CD4-positive, alpha-beta memory T cell (primary cell): ENCODE measurements around the gene CASP12. TPM values are rescaled to one million over a fixed set of nuclear protein-coding genes. Genes with fewer than 3 reads are reported as not detected.
"Not testable (repeated sequence)": the region's sequence is repeated elsewhere in the genome, so short reads cannot be mapped to it uniquely, and the experiment has no call there.

Experiments
- CTCF ChIA-PET: fragments of 350-600 bp; sonication (Branson Sonifier 250); formaldehyde crosslinking; loops from one replicate; lab custom pipeline; 2021; ENCODE audit warnings: inconsistent platforms; ENCODE audit not compliant: partially characterized antibody; lab: Charles Lee
- POLR2A ChIA-PET: fragments of 350-600 bp; sonication (Branson Sonifier 250); formaldehyde crosslinking; loops from one replicate; lab custom pipeline; 2021; ENCODE audit not compliant: partially characterized antibody; lab: Charles Lee
- DNase-seq, 5 donors: peaks; one replicate each; pipeline versions ENCODE4 v3.0.0 to v3.0.0-alpha.2; 2020 to 2022; ENCODE audit warnings: mixed read lengths in 1 of 5
- H3K27ac ChIP-seq: one replicate; pipeline ENCODE4 v1.7.0; 2013; ENCODE audit warnings: low read depth, low read length
- H3K27me3 ChIP-seq: 2 replicates; pipeline ENCODE4 v1.7.0; 2013; ENCODE audit warnings: mild to moderate bottlenecking, low read length, moderate library complexity; ENCODE audit not compliant: insufficient read depth
- H3K36me3 ChIP-seq: 2 replicates; pipeline ENCODE4 v1.7.0; 2013; ENCODE audit warnings: mild to moderate bottlenecking, low read length, moderate library complexity; ENCODE audit not compliant: insufficient read depth
- H3K4me1 ChIP-seq: 2 replicates; pipeline ENCODE4 v1.7.0; 2013; ENCODE audit warnings: mild to moderate bottlenecking, low read length, moderate library complexity; ENCODE audit not compliant: insufficient read depth
- H3K4me3 ChIP-seq, 2 donors: one replicate each; pipeline ENCODE4 v1.7.0; 2013; ENCODE audit warnings: low read length in 2 of 2, mild to moderate bottlenecking in 1 of 2
- H3K9me3 ChIP-seq, 2 donors: one replicate each; pipeline ENCODE4 v1.7.0; 2013; ENCODE audit warnings: low read length in 2 of 2, control low read depth in 1 of 2; ENCODE audit not compliant: control insufficient read depth in 1 of 2
- H3K27ac Mint-ChIP-seq, 7 donors: one replicate each; pipeline ENCODE4 v1.8.0; 2020 to 2021; ENCODE audit warnings: mixed read lengths in 7 of 7, mild to moderate bottlenecking in 6 of 7, inconsistent platforms in 3 of 7, moderate library complexity in 3 of 7
- H3K27me3 Mint-ChIP-seq, 2 donors: one replicate each; pipeline ENCODE4 v1.8.0; 2020 to 2021; ENCODE audit warnings: mixed read lengths in 2 of 2
- H3K36me3 Mint-ChIP-seq, 2 donors: one replicate each; pipeline ENCODE4 v1.8.0; 2020 to 2021; ENCODE audit warnings: mixed read lengths in 2 of 2, inconsistent platforms in 1 of 2, mild to moderate bottlenecking in 1 of 2
- H3K4me1 Mint-ChIP-seq, 4 donors: one replicate each; pipeline ENCODE4 v1.8.0; 2020 to 2021; ENCODE audit warnings: mixed read lengths in 4 of 4, mild to moderate bottlenecking in 1 of 4
- H3K4me3 Mint-ChIP-seq, 8 donors: one replicate each; pipeline ENCODE4 v1.8.0; 2020 to 2021; ENCODE audit warnings: mixed read lengths in 8 of 8, mild to moderate bottlenecking in 7 of 8, moderate library complexity in 6 of 8, inconsistent platforms in 3 of 8
- H3K9me3 Mint-ChIP-seq, 8 donors: one replicate each; pipeline ENCODE4 v1.8.0; 2020 to 2021; ENCODE audit warnings: mixed read lengths in 8 of 8, mild to moderate bottlenecking in 5 of 8, inconsistent platforms in 3 of 8, moderate library complexity in 1 of 8
- intact Hi-C: fragments of 100-400 bp; cut with micrococcal nuclease; formaldehyde crosslinking; loops from one replicate; pipeline ENCODE4 v1.15.1; 2023
- polyA plus RNA-seq, 2 donors: library from polyadenylated mRNA; unstranded; fragments of 300-500 nt; fragmentation: Illumina TruSeq; gene quantifications; one replicate each; pipeline ENCODE4 v1.2.3, GENCODE V29; 2021
- total RNA-seq, 2 experiments: library from RNA; stranded (reverse); gene quantifications; one replicate each; pipeline ENCODE4 v1.2.3, GENCODE V29; 2021

CASP12 gene
- total RNA-seq (not detected), polyA plus RNA-seq (under 1 TPM in 1 of 2 donors, not detected in 1; 0.28 TPM)

GRCh38 chr11:104897891-104898684 lies at the start of gene CASP12:
CASP12 (minus strand) TSS chr11:104898460.
- H3K27ac ChIP-seq: peak within 1 kb of the TSS; percentile 24
- peaks cover 34% of the 10 kb centered on the region for H3K4me1 ChIP-seq
- Mint-ChIP-seq H3K4me1 (peaks cover 27 to 50% (median 39%) of the 10 kb centered on the region in 4 donors), H3K9me3 (peaks cover 0 to 4% (median 0%) of the 10 kb centered on the region in 8 donors), H3K4me3 (peak within 1 kb of the TSS; percentile 75 to 89 (median 84)), H3K36me3 (peaks cover 6 to 19% of the 10 kb centered on the region in 2 donors), H3K27ac (peak within 1 kb of the TSS; percentile 67 to 96 (median 91)), H3K27me3 (no peaks in the 10 kb centered on the region)
- H3K4me3 ChIP-seq: peak within 1 kb of the TSS; percentile 5 to 8
- CTCF ChIA-PET: interaction anchor here (0.5 to 2.6 kb wide), 8 partner anchors 10 to 289 kb away, joined by 3 to 8 read pairs (median 3); no protein-coding TSS in a partner anchor
- DNase-seq: peak in 3 of 5 donors; percentile 18 to 37 (median 30)
- H3K27me3 ChIP-seq: no peaks in the 10 kb centered on the region
- H3K36me3 ChIP-seq: no peaks in the 10 kb centered on the region
- POLR2A ChIA-PET: interaction anchor here (0.8 to 1.9 kb wide), 15 partner anchors 9 to 289 kb away, joined by 3 to 21 read pairs (median 3); partner anchors contain the start of gene CASP4
- H3K9me3 ChIP-seq: no peaks in the 10 kb centered on the region
- intact Hi-C loops: loop anchor here (1.0 kb wide), 1 partner anchor 18 kb away; no protein-coding TSS in a partner anchor

GRCh38 chr11:104946907-104947306 lies 48.6 kb upstream of the CASP12 start:
- peak in 4 of 5 donors; percentile 48 to 60 (median 50) for DNase-seq
- Histone ChIP-seq H3K4me1 (peaks cover 5% of the 10 kb centered on the region), H3K27me3 (no peaks in the 10 kb centered on the region), H3K36me3 (peaks cover 45% of the 10 kb centered on the region), H3K9me3 (no peaks in the 10 kb centered on the region), H3K4me3 (no peak overlapping the region), H3K27ac (no peak overlapping the region)
- Mint-ChIP-seq H3K9me3 (peaks cover 0 to 1% (median 0%) of the 10 kb centered on the region in 8 donors), H3K36me3 (peaks cover 84 to 86% of the 10 kb centered on the region in 2 donors), H3K27ac (peak overlapping the region in 4 of 7 donors; percentile 27 to 89 (median 79)), H3K4me1 (peaks cover 11 to 28% (median 16%) of the 10 kb centered on the region in 4 donors), H3K4me3 (no peak overlapping the region), H3K27me3 (no peaks in the 10 kb centered on the region)
- POLR2A ChIA-PET: interaction anchor here (1.4 kb wide), 1 partner anchor 22 kb away, joined by 4 read pairs; no protein-coding TSS in a partner anchor
- CTCF ChIA-PET: interaction anchor here (0.8 to 2.7 kb wide), 23 partner anchors 11 to 337 kb away, joined by 3 to 12 read pairs (median 4); partner anchors contain the start of genes CASP1 and CASP12
- intact Hi-C loops: loop anchor here (1.0 to 10.0 kb wide), 4 partner anchors 29 to 338 kb away; no protein-coding TSS in a partner anchor

GRCh38 chr11:104944076-104944475 lies 45.8 kb upstream of the CASP12 start:
- H3K36me3 ChIP-seq: peaks cover 16% of the 10 kb centered on the region
- H3K27me3 ChIP-seq: no peaks in the 10 kb centered on the region
- Mint-ChIP-seq H3K27me3 (no peaks in the 10 kb centered on the region), H3K36me3 (peaks cover 57 to 58% of the 10 kb centered on the region in 2 donors), H3K27ac (peak overlapping the region in 2 of 7 donors; percentile 65 to 75), H3K4me1 (peaks cover 11 to 28% (median 15%) of the 10 kb centered on the region in 4 donors), H3K4me3 (no peak overlapping the region), H3K9me3 (peaks cover 0 to 1% (median 0%) of the 10 kb centered on the region in 8 donors)
- no peak for DNase-seq
- no peak overlapping the region for H3K27ac ChIP-seq
- H3K9me3 ChIP-seq: no peaks in the 10 kb centered on the region
- CTCF ChIA-PET: interaction anchor here (0.7 to 2.7 kb wide), 3 partner anchors 22 to 186 kb away, joined by 3 to 8 read pairs (median 3); no protein-coding TSS in a partner anchor
- H3K4me3 ChIP-seq: no peak overlapping the region
- peaks cover 5% of the 10 kb centered on the region for H3K4me1 ChIP-seq
- POLR2A ChIA-PET: interaction anchor here (1.1 kb wide), 1 partner anchor 47 kb away, joined by 3 read pairs; no protein-coding TSS in a partner anchor
- intact Hi-C loops: loop anchor here (10.0 kb wide), 1 partner anchor 181 kb away; no protein-coding TSS in a partner anchor

- Mint-ChIP-seq H3K27me3 (no peaks in the 10 kb centered on the region), H3K4me3 (no peak overlapping the region), H3K36me3 (peaks cover 52 to 53% of the 10 kb centered on the region in 2 donors), H3K4me1 (peaks cover 8 to 28% (median 14%) of the 10 kb centered on the region in 4 donors), H3K27ac (peak overlapping the region in 3 of 7 donors; percentile 15 to 80 (median 16)), H3K9me3 (peaks cover 0 to 1% (median 0%) of the 10 kb centered on the region in 8 donors)
- Histone ChIP-seq H3K36me3 (peaks cover 14% of the 10 kb centered on the region), H3K9me3 (no peaks in the 10 kb centered on the region), H3K27me3 (no peaks in the 10 kb centered on the region), H3K4me3 (no peak overlapping the region), H3K4me1 (peaks cover 5% of the 10 kb centered on the region), H3K27ac (no peak overlapping the region)
- DNase-seq: no peak
- ChIA-PET POLR2A (interaction anchor here (1.1 kb wide), 1 partner anchor 46 kb away, joined by 3 read pairs; no protein-coding TSS in a partner anchor), CTCF (interaction anchor here (0.9 to 2.7 kb wide), 2 partner anchors 21 to 23 kb away, joined by 3 to 8 read pairs; no protein-coding TSS in a partner anchor)
- intact Hi-C loops: loop anchor here (10.0 kb wide), 1 partner anchor 181 kb away; no protein-coding TSS in a partner anchor
These were observed 45.3 kb upstream of the CASP12 start for GRCh38 chr11:104943561-104943960.

- H3K9me3 Mint-ChIP-seq: peaks cover 4 to 8% (median 6%) of the 10 kb centered on the region in 8 donors
- no peaks in the 10 kb centered on the region for H3K9me3 ChIP-seq
- peaks cover 29 to 49% (median 34%) of the 10 kb centered on the region in 4 donors for H3K4me1 Mint-ChIP-seq
- POLR2A ChIA-PET: interaction anchor here (0.8 to 1.4 kb wide), 5 partner anchors 17 to 229 kb away, joined by 3 to 9 read pairs (median 3); partner anchors contain the start of gene CASP4
- no peaks in the 10 kb centered on the region for H3K36me3 ChIP-seq
- H3K4me3 ChIP-seq: no peak overlapping the region
- no peaks in the 10 kb centered on the region for H3K27me3 ChIP-seq
- peaks cover 25% of the 10 kb centered on the region for H3K4me1 ChIP-seq
- peak in 4 of 5 donors; percentile 19 to 28 (median 24) for DNase-seq
- H3K36me3 Mint-ChIP-seq: peaks cover 0 to 6% of the 10 kb centered on the region in 2 donors
- CTCF ChIA-PET: interaction anchor here (0.6 to 3.1 kb wide), 4 partner anchors 12 to 228 kb away, joined by 3 to 10 read pairs (median 3); no protein-coding TSS in a partner anchor
- H3K27ac ChIP-seq: no peak overlapping the region
- H3K4me3 Mint-ChIP-seq: peak overlapping the region; percentile 13 to 87 (median 80)
- peak overlapping the region in 4 of 7 donors; percentile 28 to 89 (median 60) for H3K27ac Mint-ChIP-seq
- no peaks in the 10 kb centered on the region for H3K27me3 Mint-ChIP-seq
- intact Hi-C loops: loop anchor here (1.0 kb wide), 1 partner anchor 16 kb away; no protein-coding TSS in a partner anchor
These were observed 36.3 kb upstream of the CASP12 start for GRCh38 chr11:104934594-104934993.

- ChIA-PET CTCF (interaction anchor here (0.6 to 3.1 kb wide), 3 partner anchors 13 to 228 kb away, joined by 3 to 10 read pairs (median 3); no protein-coding TSS in a partner anchor), POLR2A (interaction anchor here (1.0 to 1.4 kb wide), 3 partner anchors 18 to 228 kb away, joined by 3 to 9 read pairs (median 3); no protein-coding TSS in a partner anchor)
- intact Hi-C loops: loop anchor here (1.0 kb wide), 1 partner anchor 16 kb away; no protein-coding TSS in a partner anchor
- H3K4me3 Mint-ChIP-seq: peak overlapping the region in 7 of 8 donors; percentile 58 to 87 (median 82)
- peaks cover 29 to 49% (median 34%) of the 10 kb centered on the region in 4 donors for H3K4me1 Mint-ChIP-seq
- DNase-seq, H3K27ac ChIP-seq, H3K9me3 ChIP-seq, H3K27me3 Mint-ChIP-seq, H3K36me3 ChIP-seq, H3K27me3 ChIP-seq, H3K4me3 ChIP-seq: not testable (repeated sequence)
- peaks cover 4 to 12% of the 10 kb centered on the region in 2 donors for H3K36me3 Mint-ChIP-seq
- H3K27ac Mint-ChIP-seq: peak overlapping the region in 1 of 7 donors; percentile 89
- peaks cover 6 to 13% (median 10%) of the 10 kb centered on the region in 8 donors for H3K9me3 Mint-ChIP-seq
- peaks cover 25% of the 10 kb centered on the region for H3K4me1 ChIP-seq
These were observed 35.8 kb upstream of the CASP12 start for GRCh38 chr11:104934073-104934472.
